Muscle of leg (tissue), 11 donors: ENCODE data around the gene TBX20. TPM values are rescaled to one million over a fixed set of nuclear protein-coding genes. Genes with fewer than 3 reads are reported as not detected.
"Not testable (repeated sequence)": the region's sequence is repeated elsewhere in the genome, so short reads cannot be mapped to it uniquely, and the experiment has no call there.

Source experiments
- DNase-seq: peaks from one replicate; pipeline ENCODE4 v3.0.0; 2013
- H3K27ac ChIP-seq: one replicate; pipeline ENCODE4 v1.5.1; 2013; ENCODE audit warnings: mild to moderate bottlenecking, low read length, control low read depth
- H3K27me3 ChIP-seq: one replicate; pipeline ENCODE4 v1.6.1; 2013; ENCODE audit warnings: low read length; ENCODE audit not compliant: control insufficient read depth, insufficient read depth
- H3K36me3 ChIP-seq: one replicate; pipeline ENCODE4 v1.6.1; 2013; ENCODE audit warnings: low read length; ENCODE audit not compliant: control insufficient read depth, insufficient read depth
- H3K4me1 ChIP-seq: one replicate; pipeline ENCODE4 v1.6.1; 2013; ENCODE audit warnings: low read length; ENCODE audit not compliant: control insufficient read depth, insufficient read depth
- H3K4me3 ChIP-seq: one replicate; pipeline ENCODE4 v1.5.1; 2013; ENCODE audit warnings: low read length, control low read depth
- H3K9me3 ChIP-seq: replicated peaks from 2 replicates; pipeline ENCODE4 v1.6.1; 2013; ENCODE audit warnings: low read depth, low read length; ENCODE audit not compliant: control insufficient read depth
- WGBS: methylation state at CpG from one replicate; pipeline ENCODE4 v1.1.5; 2013; ENCODE audit warnings: missing lambda C conversion rate; ENCODE audit not compliant: insufficient coverage; 5-methylcytosine and 5-hydroxymethylcytosine counted together
- polyA plus RNA-seq, 8 donors: library from polyadenylated mRNA; unstranded; fragments of 120-200 nt; gene quantifications; one replicate each; pipeline versions ENCODE4 v1.2.1 to v1.2.3, GENCODE V29; 2013; ENCODE audit warnings: inconsistent platforms in 1 of 8, low replicate concordance in 1 of 8; ENCODE audit not compliant: insufficient read length in 8 of 8, insufficient read depth in 1 of 8
- total RNA-seq: library from RNA; stranded (reverse); fragments of 120-200 nt; gene quantifications from one replicate; pipeline ENCODE4 v1.2.4, GENCODE V29; 2013

Gene TBX20
- total and polyA plus RNA-seq, 9 donors, result 1.5 to 1.8 TPM; not detected in 7

- Histone ChIP-seq H3K4me3 (no peak overlapping the region), H3K9me3 (no peaks in the 10 kb centered on the region), H3K27me3 (peaks cover 51% of the 10 kb centered on the region), H3K36me3 (no peaks in the 10 kb centered on the region), H3K4me1 (no peaks in the 10 kb centered on the region), H3K27ac (no peak overlapping the region)
- DNase-seq, result no peak
Measured at GRCh38 chr7:35246819-35247218, 7.1 kb downstream of the TBX20 start.

- Histone ChIP-seq H3K27ac (no peak overlapping the region), H3K36me3 (no peaks in the 10 kb centered on the region), H3K9me3 (no peaks in the 10 kb centered on the region), H3K4me1 (no peaks in the 10 kb centered on the region), H3K4me3 (no peak overlapping the region), H3K27me3 (peaks cover 15% of the 10 kb centered on the region)
- DNase-seq, result no peak
- 67% methylated on average over 1 of the region's 7 CpGs for WGBS
Measured at GRCh38 chr7:35241884-35242283, 12.0 kb downstream of the TBX20 start.

GRCh38 chr7:35241436-35241835, 12.5 kb downstream of the TBX20 start:
- Histone ChIP-seq H3K27ac (no peak overlapping the region), H3K36me3 (no peaks in the 10 kb centered on the region), H3K4me1 (no peaks in the 10 kb centered on the region), H3K4me3 (no peak overlapping the region), H3K27me3 (peaks cover 14% of the 10 kb centered on the region), H3K9me3 (no peaks in the 10 kb centered on the region)
- no peak for DNase-seq

- H3K4me3 ChIP-seq, DNase-seq, H3K27ac ChIP-seq, H3K4me1 ChIP-seq, H3K36me3 ChIP-seq, H3K9me3 ChIP-seq: not testable (repeated sequence)
- H3K27me3 ChIP-seq, result peaks cover 14% of the 10 kb centered on the region
- no CpG with 5 or more reads among the region's 2 CpGs for WGBS
Measured at GRCh38 chr7:35241008-35241407, 12.9 kb downstream of the TBX20 start.

- H3K9me3 ChIP-seq, DNase-seq, H3K27ac ChIP-seq, H3K4me3 ChIP-seq, H3K4me1 ChIP-seq, H3K36me3 ChIP-seq: not testable (repeated sequence)
- no CpG with 5 or more reads among the region's 5 CpGs for WGBS
- H3K27me3 ChIP-seq, result peaks cover 11% of the 10 kb centered on the region
Measured at GRCh38 chr7:35238456-35238855, 15.4 kb downstream of the TBX20 start.

- no peak overlapping the region for H3K4me3 ChIP-seq
- no peaks in the 10 kb centered on the region for H3K9me3 ChIP-seq
- H3K27ac ChIP-seq, result no peak overlapping the region
- H3K36me3 ChIP-seq, result no peaks in the 10 kb centered on the region
- no peaks in the 10 kb centered on the region for H3K4me1 ChIP-seq
- peaks cover 2% of the 10 kb centered on the region for H3K27me3 ChIP-seq
- whole genome bisulfite sequencing, result no CpG with 5 or more reads among the region's 3 CpGs
- no peak for DNase-seq
Measured at GRCh38 chr7:35232994-35233393, 20.9 kb downstream of the TBX20 start.

- not testable (repeated sequence) for DNase-seq, H3K4me3 ChIP-seq, H3K27ac ChIP-seq, H3K9me3 ChIP-seq, H3K36me3 ChIP-seq, H3K27me3 ChIP-seq, H3K4me1 ChIP-seq
- no CpG with 5 or more reads among the region's 3 CpGs for WGBS
Measured at GRCh38 chr7:35231221-35231620, 22.7 kb downstream of the TBX20 start.

- no CpG with 5 or more reads among the region's 2 CpGs for WGBS
Measured at GRCh38 chr7:35229116-35229780, 24.7 kb downstream of the TBX20 start.

GRCh38 chr7:35228496-35229051, 25.3 kb downstream of the TBX20 start:
- not testable (repeated sequence) for H3K27ac ChIP-seq, H3K36me3 ChIP-seq, H3K27me3 ChIP-seq, H3K4me1 ChIP-seq, H3K4me3 ChIP-seq, H3K9me3 ChIP-seq, DNase-seq
- WGBS, result no CpG with 5 or more reads among the region's 5 CpGs

More at GRCh38 chr7:35229116-35229780, 24.7 kb downstream of the TBX20 start:
- H3K4me1 ChIP-seq, H3K9me3 ChIP-seq, H3K4me3 ChIP-seq, H3K36me3 ChIP-seq, H3K27ac ChIP-seq, H3K27me3 ChIP-seq, DNase-seq: not testable (repeated sequence)

GRCh38 chr7:35227438-35227837, 26.5 kb downstream of the TBX20 start:
- not testable (repeated sequence) for H3K36me3 ChIP-seq, H3K27ac ChIP-seq, H3K9me3 ChIP-seq, H3K4me3 ChIP-seq, DNase-seq, H3K4me1 ChIP-seq, H3K27me3 ChIP-seq
- no CpG with 5 or more reads among the region's 5 CpGs for WGBS

- H3K4me3 ChIP-seq, DNase-seq, H3K9me3 ChIP-seq, H3K27me3 ChIP-seq, H3K4me1 ChIP-seq, H3K36me3 ChIP-seq, H3K27ac ChIP-seq: not testable (repeated sequence)
- 81% methylated on average over 1 of the region's 1 CpG for WGBS
Measured at GRCh38 chr7:35222445-35222844, 31.5 kb downstream of the TBX20 start.
